GM23338 (cell line): ENCODE data around the gene MCC.

Experiments used
- CREB1 ChIP-seq: fragments of 250-450 bp; sonication (Bioruptor Pico); IDR thresholded peaks from 2 replicates; pipeline ENCODE4 v1.5.0; 2020; ENCODE audit warnings: low read depth, mild to moderate bottlenecking, moderate library complexity
- POLR2AphosphoS5 ChIP-seq: IDR thresholded peaks from 2 replicates; pipeline ENCODE4 v1.6.1; 2016; ENCODE audit warnings: antibody characterized with exemption, low read depth

GRCh38 chr5:112986224-112986623, 502.0 kb downstream of the MCC start:
- TF ChIP-seq CREB1 (no peak), POLR2AphosphoS5 (no peak)
